ENCODE measurements around the gene ROR2. TPM values are rescaled to one million over a fixed set of nuclear protein-coding genes. Genes with fewer than 3 reads are reported as not detected.

The ROR2 gene
- total RNA-seq, 4 donors from 2014 or later = 6.3 to 32.2 (median 15.1) TPM

- ATAC-seq (ENCODE audit: low FRiP score) (no peak), DNase-seq (ENCODE audit: low spot score) (no peak)
- no peak for TF ChIP-seq CTCF (IDR thresholded peaks at IDR 0.05)
Measured at GRCh38 chr9:91730806-91731205, 219.2 kb downstream of the ROR2 start.

GRCh38 chr9:91729558-91729842 lies 220.5 kb downstream of the ROR2 start:
- no peak for TF ChIP-seq CTCF (IDR thresholded peaks at IDR 0.05)
- peak; percentile 26 for ATAC-seq (ENCODE audit: low FRiP score)
- no peak for DNase-seq (ENCODE audit: low spot score)

- TF ChIP-seq CTCF (IDR thresholded peaks at IDR 0.05) = no peak
- no peak for DNase-seq (ENCODE audit: low spot score)
- peak; percentile 43 for ATAC-seq (ENCODE audit: low FRiP score)
Measured at GRCh38 chr9:91727972-91728371, 222.1 kb downstream of the ROR2 start.

DNA sequence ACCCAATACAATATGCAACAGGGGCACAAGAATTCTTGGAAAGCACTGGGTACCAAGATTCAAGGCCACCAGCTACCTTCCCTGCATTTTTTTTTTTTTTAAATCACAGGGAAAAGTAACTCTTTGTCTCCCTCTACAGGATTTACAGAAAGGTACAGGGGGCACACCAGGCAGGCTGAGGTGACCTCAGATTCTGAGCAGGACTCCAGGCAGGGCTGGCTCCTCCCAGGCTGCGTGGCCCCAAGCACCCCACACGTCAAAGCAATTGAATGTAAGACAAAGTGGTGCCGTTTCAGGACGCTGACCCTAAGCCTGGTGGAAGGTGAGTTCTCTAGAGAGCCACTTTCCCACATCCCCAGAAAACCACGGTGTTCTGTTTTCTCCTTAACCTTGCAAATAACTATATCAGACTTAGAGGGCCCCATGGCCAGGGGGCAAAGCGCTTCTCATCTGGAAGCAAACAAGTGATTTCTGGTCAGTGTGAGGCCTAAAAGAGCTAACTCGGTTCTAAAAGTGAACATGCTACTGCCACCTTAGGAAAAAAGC lies 222.6 kb downstream of the ROR2 start:
- no peak for DNase-seq (ENCODE audit: low spot score)
- peak; percentile 43 for ATAC-seq (ENCODE audit: low FRiP score)
- no peak for TF ChIP-seq CTCF (IDR thresholded peaks at IDR 0.05)

DNA sequence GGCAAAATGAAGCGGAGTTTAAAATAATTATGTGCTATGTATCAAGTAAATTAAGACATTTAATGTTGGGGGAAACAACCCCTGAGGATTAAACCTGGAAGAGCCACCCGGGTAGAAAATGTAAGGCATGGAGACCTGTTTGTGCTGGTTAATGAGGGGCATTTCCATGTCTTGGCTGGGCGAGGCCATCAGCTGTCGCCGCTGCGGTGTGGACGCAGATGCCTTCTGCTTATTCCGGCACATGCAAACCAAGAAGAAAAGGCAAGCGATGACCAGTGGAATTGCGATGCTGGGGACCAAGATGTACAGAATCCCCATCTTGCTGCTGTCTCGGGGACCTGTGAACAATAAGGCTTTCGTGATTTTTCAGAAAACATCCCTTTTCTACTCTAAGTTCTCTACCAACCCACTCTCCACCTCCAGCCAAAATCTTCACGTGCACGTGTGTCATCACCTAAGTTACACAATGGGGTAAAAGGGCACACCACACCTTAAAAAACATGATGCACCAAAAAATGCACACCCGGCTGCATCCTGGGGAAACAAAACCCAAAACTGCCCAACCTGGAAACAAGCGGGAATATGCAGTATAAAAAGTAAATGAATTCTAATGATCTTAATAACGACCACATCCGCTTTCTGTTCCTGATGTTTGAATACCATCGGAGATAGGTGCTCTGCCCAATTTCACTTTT lies 223.5 kb downstream of the ROR2 start:
- no peak for ATAC-seq (ENCODE audit: low FRiP score)
- TF ChIP-seq CTCF (IDR thresholded peaks at IDR 0.05) = no peak
- DNase-seq (ENCODE audit: low spot score) = no peak

DNA sequence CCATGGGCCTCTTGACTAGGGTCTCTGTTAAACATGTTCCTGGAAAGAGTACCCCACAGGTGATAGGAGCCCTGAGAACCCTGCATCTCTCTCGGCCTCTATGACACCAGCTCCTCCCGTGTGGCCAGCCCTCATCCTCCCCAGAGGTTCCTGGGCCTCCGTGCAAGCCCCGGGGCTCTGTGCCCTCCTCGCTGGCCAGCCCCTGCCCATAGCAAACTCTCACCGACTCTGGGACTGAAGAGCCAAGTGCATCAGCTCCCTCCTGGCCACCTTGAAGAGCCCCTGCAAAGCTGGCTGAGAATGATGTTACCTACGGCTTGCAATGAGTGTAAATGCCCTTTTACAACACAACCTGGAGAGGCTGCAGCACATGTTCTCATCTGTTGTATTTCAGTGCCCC lies 224.4 kb downstream of the ROR2 start:
- no peak for DNase-seq (ENCODE audit: low spot score)
- no peak for TF ChIP-seq CTCF (IDR thresholded peaks at IDR 0.05)
- no peak for ATAC-seq (ENCODE audit: low FRiP score)

Measured in omental fat pad (tissue), 4 donors.